ENCODE results near the gene UNC5B. TPM values are rescaled to one million over a fixed set of nuclear protein-coding genes. Genes with fewer than 3 reads are reported as not detected.

Gene UNC5B
- polyA plus RNA-seq, 1 donor (not counting 4 experiments of a cell fraction or from before 2014, with no cell fraction given) = 1.1 TPM

- DNase-seq (ENCODE audit: low read depth, low spot score) (no peak), FAIRE-seq (no peak)
- no peaks in the 10 kb centered on the region for H3K79me2 ChIP-seq (ENCODE audit: control insufficient read depth, insufficient read depth, low read length)
- H2AFZ ChIP-seq (ENCODE audit: control insufficient read depth, low read length) = no peak overlapping the region
- dilution Hi-C loops (cut with MboI; ENCODE audit: extremely low pct_ligation_motif_present, low sequenced_read_pairs) = no loop called here
- no peak overlapping the region for H3K27ac ChIP-seq (ENCODE audit: control insufficient read depth, insufficient read depth, low read length)
- H3K4me3 ChIP-seq (ENCODE audit: control insufficient read depth in 2 of 3, extremely low read depth in 1 of 3, insufficient read depth in 2 of 3, low read depth in 1 of 3, low read length in 3 of 3) = no peak overlapping the region
- H3K9me1 ChIP-seq (ENCODE audit: control insufficient read depth, extremely low read depth, insufficient read depth, low read length) = no peaks in the 10 kb centered on the region
- H3K4me1 ChIP-seq (ENCODE audit: control insufficient read depth, extremely low read depth, insufficient read depth, low read length) = no peaks in the 10 kb centered on the region
- no peaks in the 10 kb centered on the region for H3K36me3 ChIP-seq (ENCODE audit: control insufficient read depth in 2 of 2, extremely low read depth in 1 of 2, insufficient read depth in 2 of 2, low read length in 2 of 2)
- H3K9ac ChIP-seq (ENCODE audit: control insufficient read depth, extremely low read depth, insufficient read depth, low read length) = no peak overlapping the region
- TF ChIP-seq EZH2 (IDR thresholded peaks at IDR 0.05; ENCODE audit: low read length) = no peak
- no peak for TF ChIP-seq CTCF (optimal IDR thresholded peaks at IDR 0.05 in 1 of 3, IDR thresholded peaks at IDR 0.05 in 1 of 3, conservative IDR thresholded peaks at IDR 0.05 in 1 of 3; ENCODE audit: extremely low read depth in 1 of 3, insufficient read depth in 2 of 3, low read length in 3 of 3)
- no peaks in the 10 kb centered on the region for H4K20me1 ChIP-seq (ENCODE audit: control insufficient read depth, extremely low read depth, insufficient read depth, low read length)
- H3K27me3 ChIP-seq (ENCODE audit: control insufficient read depth, extremely low read depth, insufficient read depth, low read length) = peaks cover 15% of the 10 kb centered on the region
- no peaks in the 10 kb centered on the region for H3K9me3 ChIP-seq (ENCODE audit: control insufficient read depth, low read depth, low read length)
- no peak overlapping the region for H3K4me2 ChIP-seq (ENCODE audit: control insufficient read depth, extremely low read depth, insufficient read depth, low read depth, low read length)
Observed at GRCh38 chr10:71338728-71339495, 126.5 kb downstream of the UNC5B start.

GRCh38 chr10:71339796-71340589 is 127.6 kb downstream of the UNC5B start:
- TF ChIP-seq EZH2 (IDR thresholded peaks at IDR 0.05; ENCODE audit: low read length) (no peak), CTCF (optimal IDR thresholded peaks at IDR 0.05 in 1 of 3, IDR thresholded peaks at IDR 0.05 in 1 of 3, conservative IDR thresholded peaks at IDR 0.05 in 1 of 3; ENCODE audit: extremely low read depth in 1 of 3, insufficient read depth in 2 of 3, low read length in 3 of 3) (no peak)
- no peak for DNase-seq (ENCODE audit: low read depth, low spot score)
- H3K36me3 ChIP-seq (ENCODE audit: control insufficient read depth in 2 of 2, extremely low read depth in 1 of 2, insufficient read depth in 2 of 2, low read length in 2 of 2) = no peaks in the 10 kb centered on the region
- no peaks in the 10 kb centered on the region for H3K79me2 ChIP-seq (ENCODE audit: control insufficient read depth, insufficient read depth, low read length)
- H3K9me3 ChIP-seq (ENCODE audit: control insufficient read depth, low read depth, low read length) = no peaks in the 10 kb centered on the region
- H3K4me2 ChIP-seq (ENCODE audit: control insufficient read depth, extremely low read depth, insufficient read depth, low read depth, low read length) = no peak overlapping the region
- no peak for FAIRE-seq
- dilution Hi-C loops (cut with MboI; ENCODE audit: extremely low pct_ligation_motif_present, low sequenced_read_pairs) = no loop called here
- peaks cover 4% of the 10 kb centered on the region for H4K20me1 ChIP-seq (ENCODE audit: control insufficient read depth, extremely low read depth, insufficient read depth, low read length)
- no peak overlapping the region for H2AFZ ChIP-seq (ENCODE audit: control insufficient read depth, low read length)
- no peaks in the 10 kb centered on the region for H3K9me1 ChIP-seq (ENCODE audit: control insufficient read depth, extremely low read depth, insufficient read depth, low read length)
- H3K27ac ChIP-seq (ENCODE audit: control insufficient read depth, insufficient read depth, low read length) = no peak overlapping the region
- no peak overlapping the region for H3K9ac ChIP-seq (ENCODE audit: control insufficient read depth, extremely low read depth, insufficient read depth, low read length)
- H3K27me3 ChIP-seq (ENCODE audit: control insufficient read depth, extremely low read depth, insufficient read depth, low read length) = peaks cover 17% of the 10 kb centered on the region
- H3K4me1 ChIP-seq (ENCODE audit: control insufficient read depth, extremely low read depth, insufficient read depth, low read length) = no peaks in the 10 kb centered on the region
- H3K4me3 ChIP-seq (ENCODE audit: control insufficient read depth in 2 of 3, extremely low read depth in 1 of 3, insufficient read depth in 2 of 3, low read depth in 1 of 3, low read length in 3 of 3) = no peak overlapping the region
